ENCODE results near the gene TMEM107. TPM values are rescaled to one million over a fixed set of nuclear protein-coding genes. Genes with fewer than 3 reads are reported as not detected.

The TMEM107 gene
- total and polyA plus RNA-seq, 7 donors = 1.2 to 4.7 (median 1.9) TPM

- TF ChIP-seq CTCF (IDR thresholded peaks at IDR 0.05) = no peak
- Histone ChIP-seq H3K9me3 (no peaks in the 10 kb centered on the region), H3K4me1 (peaks cover 41% of the 10 kb centered on the region), H3K27me3 (ENCODE audit: insufficient read depth in 3 of 3, low read length in 2 of 3) (no peaks in the 10 kb centered on the region), H3K36me3 (ENCODE audit: insufficient read depth in 1 of 2, low read depth in 1 of 2) (peaks cover 5 to 30% of the 10 kb centered on the region in 2 donors), H3K27ac (peak overlapping the region; percentile 100), H3K4me3 (peak overlapping the region; percentile 97)
- intact Hi-C loops (cut with DNase I) = loop anchor here in 1 of 2 donors (2.0 kb wide), 1 partner anchor 15 kb away; no protein-coding TSS in a partner anchor
- DNase-seq = peak; percentile 86 to 88
- WGBS, 3 donors = 5 to 12% (median 10%) methylated on average over 13 of the region's 13 CpGs
- ATAC-seq = peak in 3 of 4 donors; percentile 12 to 30 (median 23)
These were observed 22.6 kb downstream of the TMEM107 start for GRCh38 chr17:8153525-8153956.

DNA sequence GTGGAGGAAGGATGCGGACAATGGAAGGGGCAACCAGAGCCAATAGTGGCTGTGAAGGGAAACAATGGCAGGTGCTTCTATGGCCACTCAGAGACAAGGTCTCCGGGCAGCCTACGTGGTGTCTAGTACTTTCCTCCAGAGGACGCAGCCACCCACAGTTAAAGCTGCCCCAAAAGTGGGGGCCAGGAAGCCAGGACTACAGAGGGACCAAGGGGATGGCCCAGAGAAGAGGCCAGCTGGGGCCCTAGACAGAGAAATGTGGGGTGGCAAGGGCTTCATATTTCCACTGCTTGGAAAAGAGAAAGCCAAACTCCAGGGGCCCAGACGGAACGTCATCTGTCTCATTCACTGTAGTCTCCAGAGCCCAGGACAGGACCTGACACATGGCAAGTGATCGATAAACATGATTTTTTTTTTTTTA, 23.1 kb downstream of the TMEM107 start:
- H3K27me3 ChIP-seq (ENCODE audit: insufficient read depth in 3 of 3, low read length in 2 of 3) = no peaks in the 10 kb centered on the region
- intact Hi-C loops (cut with DNase I) = loop anchor here in 1 of 2 donors (2.0 kb wide), 1 partner anchor 14 kb away; no protein-coding TSS in a partner anchor
- peaks cover 40% of the 10 kb centered on the region for H3K4me1 ChIP-seq
- H3K9me3 ChIP-seq = no peaks in the 10 kb centered on the region
- peak overlapping the region; percentile 100 for H3K27ac ChIP-seq
- TF ChIP-seq CTCF (IDR thresholded peaks at IDR 0.05) = no peak
- H3K36me3 ChIP-seq (ENCODE audit: insufficient read depth in 1 of 2, low read depth in 1 of 2) = peaks cover 5 to 35% of the 10 kb centered on the region in 2 donors
- peak in 1 of 2 donors; percentile 25 for DNase-seq
- H3K4me3 ChIP-seq = peak overlapping the region; percentile 97
- WGBS, 3 donors = 23 to 32% (median 28%) methylated on average over 7 of the region's 7 CpGs
- no peak for ATAC-seq

GRCh38 chr17:8152112-8152775, 23.9 kb downstream of the TMEM107 start, which contains the start of gene PER1:
Gene PER1, minus strand, starts transcription at chr17:8152404. Its CDS starts 1,698 bp downstream, at chr17:8150706.
- no peak for TF ChIP-seq CTCF (IDR thresholded peaks at IDR 0.05)
- H3K9me3 ChIP-seq = no peaks in the 10 kb centered on the region
- peak within 1 kb of the TSS; percentile 100 for H3K27ac ChIP-seq
- H3K4me3 ChIP-seq = peak within 1 kb of the TSS; percentile 97
- intact Hi-C loops (cut with DNase I) = loop anchor here in 1 of 2 donors (2.0 kb wide), 1 partner anchor 13 kb away; no protein-coding TSS in a partner anchor
- 0 to 5% (median 1%) methylated on average over 21 to 42 of the region's 42 CpGs for WGBS, 3 donors
- H3K4me1 ChIP-seq = peaks cover 44% of the 10 kb centered on the region
- ATAC-seq = peak; percentile 56 to 59 (median 57)
- H3K36me3 ChIP-seq (ENCODE audit: insufficient read depth in 1 of 2, low read depth in 1 of 2) = peaks cover 13 to 43% of the 10 kb centered on the region in 2 donors
- H3K27me3 ChIP-seq (ENCODE audit: insufficient read depth in 3 of 3, low read length in 2 of 3) = no peaks in the 10 kb centered on the region
- DNase-seq = peak; percentile 97 to 99

GRCh38 chr17:8151641-8152111, 24.5 kb downstream of the TMEM107 start:
- peak; percentile 96 to 98 for DNase-seq
- peaks cover 49% of the 10 kb centered on the region for H3K4me1 ChIP-seq
- WGBS, 3 donors = 0% methylated on average over 21 to 22 of the region's 22 CpGs
- peaks cover 17 to 49% of the 10 kb centered on the region in 2 donors for H3K36me3 ChIP-seq (ENCODE audit: insufficient read depth in 1 of 2, low read depth in 1 of 2)
- H3K27me3 ChIP-seq (ENCODE audit: insufficient read depth in 3 of 3, low read length in 2 of 3) = no peaks in the 10 kb centered on the region
- H3K4me3 ChIP-seq = peak overlapping the region; percentile 97
- ATAC-seq = peak; percentile 2 to 49 (median 23)
- TF ChIP-seq CTCF (IDR thresholded peaks at IDR 0.05) = no peak
- no peaks in the 10 kb centered on the region for H3K9me3 ChIP-seq
- intact Hi-C loops (cut with DNase I) = loop anchor here in 1 of 2 donors (2.0 kb wide), 1 partner anchor 13 kb away; no protein-coding TSS in a partner anchor
- H3K27ac ChIP-seq = peak overlapping the region; percentile 100

Data from psoas muscle (tissue), 8 donors.